ENCODE data around the gene TPM4.
"Not testable (repeated sequence)": the region's sequence is repeated elsewhere in the genome, so short reads cannot be mapped to it uniquely, and the experiment has no call there.

TPM4 gene

GRCh38 chr19:16099314-16099965 lies 23.1 kb downstream of the TPM4 start:
- not testable (repeated sequence) for DNase-seq

- DNase-seq = no peak
Observed at GRCh38 chr19:16100524-16100923, 24.2 kb downstream of the TPM4 start.

- no peak for DNase-seq
Observed at GRCh38 chr19:16104722-16105121, 28.4 kb downstream of the TPM4 start.

- no peak for DNase-seq
Observed at GRCh38 chr19:16106121-16106520, 29.8 kb downstream of the TPM4 start.

GRCh38 chr19:16111160-16111908 lies 35.0 kb downstream of the TPM4 start, which contains the start of gene RAB8A:
Gene RAB8A, plus strand, starts transcription at chr19:16111889. Its CDS starts 13 bp downstream, at chr19:16111902.
- peak; percentile 96 to 97 for DNase-seq

- no peak for DNase-seq
Observed at GRCh38 chr19:16111909-16112752, 35.8 kb downstream of the TPM4 start.

GRCh38 chr19:16112778-16113177 lies 36.5 kb downstream of the TPM4 start:
- DNase-seq = no peak

- no peak for DNase-seq
Observed at GRCh38 chr19:16113727-16114126, 37.4 kb downstream of the TPM4 start.

GRCh38 chr19:16115301-16116039 lies 39.2 kb downstream of the TPM4 start:
- no peak for DNase-seq

GRCh38 chr19:16116067-16116466 lies 39.8 kb downstream of the TPM4 start:
- no peak for DNase-seq

GRCh38 chr19:16117594-16118033 lies 41.3 kb downstream of the TPM4 start:
- DNase-seq = no peak

- no peak for DNase-seq
Observed at GRCh38 chr19:16118489-16119033, 42.3 kb downstream of the TPM4 start.

- not testable (repeated sequence) for DNase-seq
Observed at GRCh38 chr19:16119075-16119857, 43.0 kb downstream of the TPM4 start.

GRCh38 chr19:16121141-16121540 lies 44.8 kb downstream of the TPM4 start:
- DNase-seq = no peak

GRCh38 chr19:16121967-16122366 lies 45.7 kb downstream of the TPM4 start:
- DNase-seq = no peak

- DNase-seq = no peak
Observed at GRCh38 chr19:16124953-16125352, 48.7 kb downstream of the TPM4 start.

GRCh38 chr19:16125737-16126495 lies 49.6 kb downstream of the TPM4 start:
- DNase-seq = no peak

GRCh38 chr19:16127080-16127479 lies 50.8 kb downstream of the TPM4 start:
- DNase-seq = no peak

GRCh38 chr19:16127776-16128371 lies 51.6 kb downstream of the TPM4 start:
- DNase-seq = no peak

- no peak for DNase-seq
Observed at GRCh38 chr19:16131648-16132047, 55.4 kb downstream of the TPM4 start.

All from SW 1271 (cell line).